Upper lobe of left lung (tissue), 6 donors: Measurements from ENCODE around the gene KRTAP10-10. TPM values are rescaled to one million over a fixed set of nuclear protein-coding genes. Genes with fewer than 3 reads are reported as not detected.

ENCODE experiments used
- ATAC-seq, 2 donors: fragments of 200-7000 bp; cut with Tn5 transposase; one replicate each; pipeline ENCODE4 v1.9.1; 2022; ENCODE audit warnings: mild to moderate bottlenecking in 2 of 2, moderate library complexity in 2 of 2; ENCODE audit not compliant: low FRiP score in 2 of 2
- DNase-seq, 2 donors: peaks; one replicate each; pipeline ENCODE4 v3.0.0-alpha.2; 2019 to 2020
- H3K27ac ChIP-seq, 4 donors: fragments of 200-600 bp; sonication (generic); one replicate each; pipeline ENCODE4 v1.5.1; 2016 to 2019
- H3K27me3 ChIP-seq, 4 donors: fragments of 200-600 bp; sonication (generic); one replicate each; pipeline ENCODE4 v1.5.1; 2017 to 2019
- H3K36me3 ChIP-seq, 4 donors: fragments of 200-600 bp; sonication (generic); one replicate each; pipeline ENCODE4 v1.5.1; 2016 to 2019
- H3K4me1 ChIP-seq, 4 donors: fragments of 200-600 bp; sonication (generic); one replicate each; pipeline ENCODE4 v1.5.1; 2018 to 2019
- H3K4me3 ChIP-seq, 4 donors: fragments of 200-600 bp; sonication (generic); one replicate each; pipeline ENCODE4 v1.5.1; 2017 to 2019; ENCODE audit warnings: mild to moderate bottlenecking in 2 of 4, moderate library complexity in 1 of 4
- H3K9me3 ChIP-seq, 4 donors: fragments of 200-600 bp; sonication (generic); one replicate each; pipeline ENCODE4 v1.5.1; 2018 to 2019
- EP300 ChIP-seq, 4 donors: sonication (generic); formaldehyde crosslinking; IDR thresholded peaks; one replicate each; pipeline ENCODE4 v1.5.1; 2017; ENCODE audit warnings: antibody characterized with exemption in 4 of 4, control low read depth in 2 of 4
- POLR2A ChIP-seq, 4 donors: fragments of 450-650 bp; IDR thresholded peaks; one replicate each; pipeline ENCODE4 v1.5.1; 2016 to 2017; ENCODE audit warnings: antibody characterized with exemption in 4 of 4, mild to moderate bottlenecking in 2 of 4
- POLR2AphosphoS5 ChIP-seq, 2 donors: sonication (generic); formaldehyde crosslinking; IDR thresholded peaks; one replicate each; pipeline ENCODE4 v1.5.1; 2017; ENCODE audit warnings: antibody characterized with exemption in 2 of 2
- WGBS, 2 donors: methylation state at CpG; one replicate each; pipeline ENCODE4 v1.1.5; 2017 to 2018; 5-methylcytosine and 5-hydroxymethylcytosine counted together
- total RNA-seq, 6 donors: library from RNA; depleted of rRNA in 4 of 6; stranded (reverse); fragments of >200 nt in 4 of 6; gene quantifications; one replicate each; pipeline versions ENCODE4 v1.1.0 to v1.2.1, GENCODE V29; 2016 to 2021
- TF ChIP-seq, protein P1 (sequence below), 6 experiments: fragments of 450-650 bp in 4 of 6; fragments of 200-600 bp in 2 of 6; sonication (generic) in 2 of 6; IDR thresholded peaks; one replicate each; pipeline ENCODE4 v1.5.1; 2016 to 2019; ENCODE audit warnings: antibody characterized with exemption in 6 of 6
- donor health status: DM: no; HTN: no; CAD: no; lungs with moderate emphysema.
- donor health status: DM: no; HTN: yes; CAD: no; lungs with severe emphysema.

KRTAP10-10 gene
- total RNA-seq, 6 donors from 2014 or later = not detected

DNA sequence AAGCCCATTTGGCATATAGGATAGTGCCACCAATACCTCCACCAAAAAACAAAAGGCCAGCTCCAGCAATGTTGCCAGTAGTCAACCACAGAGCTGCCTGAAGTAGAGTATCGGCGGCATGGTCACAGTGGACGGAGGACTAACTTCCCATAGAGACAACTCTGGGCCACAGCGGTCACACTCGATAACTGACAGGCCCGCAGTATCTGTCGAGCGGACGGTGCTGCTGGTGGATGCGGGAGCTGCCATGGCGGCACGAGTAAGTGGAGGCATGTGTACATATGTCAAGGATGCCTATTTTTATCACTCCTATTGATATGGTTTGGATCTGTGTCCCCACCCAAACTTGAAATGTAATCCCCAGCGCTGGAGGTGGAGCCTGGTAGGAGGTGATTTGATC lies 40.7 kb downstream of the KRTAP10-10 start:
- no peak overlapping the region for H3K4me3 ChIP-seq
- H3K27ac ChIP-seq = no peak overlapping the region
- H3K9me3 ChIP-seq = no peaks in the 10 kb centered on the region
- TF ChIP-seq, protein P1, sequence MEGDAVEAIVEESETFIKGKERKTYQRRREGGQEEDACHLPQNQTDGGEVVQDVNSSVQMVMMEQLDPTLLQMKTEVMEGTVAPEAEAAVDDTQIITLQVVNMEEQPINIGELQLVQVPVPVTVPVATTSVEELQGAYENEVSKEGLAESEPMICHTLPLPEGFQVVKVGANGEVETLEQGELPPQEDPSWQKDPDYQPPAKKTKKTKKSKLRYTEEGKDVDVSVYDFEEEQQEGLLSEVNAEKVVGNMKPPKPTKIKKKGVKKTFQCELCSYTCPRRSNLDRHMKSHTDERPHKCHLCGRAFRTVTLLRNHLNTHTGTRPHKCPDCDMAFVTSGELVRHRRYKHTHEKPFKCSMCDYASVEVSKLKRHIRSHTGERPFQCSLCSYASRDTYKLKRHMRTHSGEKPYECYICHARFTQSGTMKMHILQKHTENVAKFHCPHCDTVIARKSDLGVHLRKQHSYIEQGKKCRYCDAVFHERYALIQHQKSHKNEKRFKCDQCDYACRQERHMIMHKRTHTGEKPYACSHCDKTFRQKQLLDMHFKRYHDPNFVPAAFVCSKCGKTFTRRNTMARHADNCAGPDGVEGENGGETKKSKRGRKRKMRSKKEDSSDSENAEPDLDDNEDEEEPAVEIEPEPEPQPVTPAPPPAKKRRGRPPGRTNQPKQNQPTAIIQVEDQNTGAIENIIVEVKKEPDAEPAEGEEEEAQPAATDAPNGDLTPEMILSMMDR (IDR thresholded peaks at IDR 0.05) = no peak
- TF ChIP-seq POLR2AphosphoS5 (IDR thresholded peaks at IDR 0.05) (no peak), EP300 (IDR thresholded peaks at IDR 0.05) (no peak), POLR2A (IDR thresholded peaks at IDR 0.05) (no peak)
- no peaks in the 10 kb centered on the region for H3K4me1 ChIP-seq
- no peak for DNase-seq
- H3K27me3 ChIP-seq = no peaks in the 10 kb centered on the region
- WGBS, 2 donors = 88 to 96% methylated on average over 13 of the region's 13 CpGs
- ATAC-seq = no peak
- H3K36me3 ChIP-seq = no peaks in the 10 kb centered on the region

DNA sequence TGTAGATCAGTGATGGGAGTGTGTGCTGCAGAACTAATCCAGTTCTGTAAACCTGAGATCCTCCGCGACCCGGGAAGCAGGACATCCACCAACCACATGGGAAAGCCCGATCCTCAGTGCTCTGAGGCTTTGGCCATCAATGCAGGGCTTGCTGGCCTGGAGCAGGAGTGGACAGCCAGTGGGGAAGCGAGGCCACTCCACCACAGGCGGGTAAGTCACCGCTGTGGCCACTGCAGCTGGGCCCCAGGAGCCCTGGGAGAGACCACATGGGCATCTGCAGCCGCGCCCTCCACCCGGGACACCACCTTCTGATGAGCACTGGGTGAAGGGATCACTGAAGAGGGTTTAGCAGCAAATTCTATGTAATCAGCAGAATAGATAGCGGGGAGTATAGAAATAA lies 44.0 kb downstream of the KRTAP10-10 start:
- TF ChIP-seq POLR2AphosphoS5 (IDR thresholded peaks at IDR 0.05) = no peak
- no peak for TF ChIP-seq EP300 (IDR thresholded peaks at IDR 0.05)
- TF ChIP-seq, protein P1 (IDR thresholded peaks at IDR 0.05) = no peak
- H3K27ac ChIP-seq = no peak overlapping the region
- H3K4me3 ChIP-seq = no peak overlapping the region
- no peaks in the 10 kb centered on the region for H3K4me1 ChIP-seq
- ATAC-seq (no peak), DNase-seq (no peak)
- H3K36me3 ChIP-seq = no peaks in the 10 kb centered on the region
- WGBS, 2 donors = 83 to 86% methylated on average over 9 to 11 of the region's 11 CpGs
- H3K9me3 ChIP-seq = no peaks in the 10 kb centered on the region
- H3K27me3 ChIP-seq = no peaks in the 10 kb centered on the region

DNA sequence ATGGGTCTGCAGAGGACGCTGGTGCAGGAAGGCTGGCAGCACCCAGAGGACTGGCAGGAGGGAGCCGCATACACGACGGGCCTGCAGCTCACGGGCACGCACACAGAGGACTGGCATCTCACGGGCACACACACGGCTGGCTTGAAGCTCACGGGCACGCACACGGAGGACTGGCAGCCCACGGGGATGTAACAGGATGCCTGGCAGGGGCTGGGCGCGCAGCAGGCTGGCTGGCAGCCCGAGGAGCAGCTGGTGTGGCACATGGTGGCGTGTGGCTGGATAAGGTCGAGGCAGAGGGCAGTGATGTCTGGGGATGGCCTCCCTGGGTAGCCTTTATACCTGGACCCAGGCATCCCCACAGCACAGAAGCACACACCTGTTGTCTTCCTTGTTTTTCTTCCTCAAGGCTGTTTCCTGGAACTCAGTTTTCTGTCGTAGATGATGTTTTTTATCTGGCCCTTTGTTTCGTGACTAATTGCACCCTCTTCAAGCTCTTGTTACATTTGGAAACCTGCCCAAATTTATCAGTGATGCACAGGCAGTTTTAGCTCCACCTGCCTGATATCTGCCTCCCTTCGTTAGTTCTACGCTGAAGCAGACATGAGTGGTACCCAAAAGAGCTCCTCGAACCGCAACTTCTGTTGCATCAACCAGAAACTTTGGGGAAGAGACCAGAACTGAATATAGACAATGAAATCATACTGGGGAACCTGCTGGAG lies 44.9 kb downstream of the KRTAP10-10 start, which contains the start of gene KRTAP12-1:
TSS of gene KRTAP12-1 (minus strand) at position 303 of the 719 bp plus-strand sequence. CDS start at position 263, 40 bp downstream.
- 75 to 78% methylated on average over 23 of the region's 23 CpGs for WGBS, 2 donors
- Histone ChIP-seq H3K27ac (no peak within 1 kb of the TSS), H3K36me3 (no peaks in the 10 kb centered on the region), H3K4me1 (no peaks in the 10 kb centered on the region), H3K4me3 (no peak within 1 kb of the TSS), H3K27me3 (no peaks in the 10 kb centered on the region), H3K9me3 (no peaks in the 10 kb centered on the region)
- ATAC-seq = no peak
- DNase-seq = peak in 1 of 2 donors; percentile 77
- TF ChIP-seq POLR2AphosphoS5 (IDR thresholded peaks at IDR 0.05) = no peak
- no peak for TF ChIP-seq POLR2A (IDR thresholded peaks at IDR 0.05)
- TF ChIP-seq, protein P1 (IDR thresholded peaks at IDR 0.05) = no peak
- TF ChIP-seq EP300 (IDR thresholded peaks at IDR 0.05) = no peak

DNA sequence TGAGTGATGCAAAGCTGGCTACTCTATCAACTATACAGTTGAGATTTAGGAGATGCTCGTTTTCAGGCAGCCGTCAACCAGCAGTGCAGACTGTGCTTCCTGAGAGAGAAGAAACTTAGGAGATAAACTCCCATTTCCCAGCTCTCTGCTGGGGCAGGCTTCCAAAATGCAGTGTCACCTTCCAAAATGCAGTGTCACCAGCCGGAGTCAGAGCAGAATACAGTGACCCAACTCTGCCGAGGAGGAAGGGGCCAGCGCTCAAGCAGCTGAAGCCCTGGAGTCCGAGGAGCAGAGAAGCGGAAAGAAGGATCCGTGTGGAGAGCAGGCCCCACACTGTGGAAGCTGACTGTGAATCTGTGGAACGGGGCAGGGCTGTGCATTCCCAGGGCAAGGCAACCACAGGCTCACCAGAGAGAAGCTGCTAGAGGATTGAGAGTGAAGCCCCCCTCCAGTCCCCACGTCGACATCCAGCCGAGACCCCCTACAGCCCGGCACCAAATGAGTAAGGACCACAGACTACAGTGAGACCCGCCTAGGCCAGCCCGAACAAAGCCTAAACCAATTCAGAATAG lies 45.5 kb downstream of the KRTAP10-10 start:
- no peaks in the 10 kb centered on the region for H3K36me3 ChIP-seq
- H3K4me3 ChIP-seq = no peak overlapping the region
- ATAC-seq (no peak), DNase-seq (no peak)
- H3K9me3 ChIP-seq = no peaks in the 10 kb centered on the region
- no peaks in the 10 kb centered on the region for H3K4me1 ChIP-seq
- H3K27me3 ChIP-seq = no peaks in the 10 kb centered on the region
- no peak overlapping the region for H3K27ac ChIP-seq
- 75 to 82% methylated on average over 14 to 15 of the region's 15 CpGs for WGBS, 2 donors
- TF ChIP-seq POLR2AphosphoS5 (IDR thresholded peaks at IDR 0.05) (no peak), POLR2A (IDR thresholded peaks at IDR 0.05) (no peak), EP300 (IDR thresholded peaks at IDR 0.05) (no peak)
- TF ChIP-seq, protein P1 (IDR thresholded peaks at IDR 0.05) = no peak
